GM12873 (cell line): ENCODE data around the gene AKNAD1.

ENCODE experiments used
- CTCF ChIP-seq: IDR thresholded peaks from 2 replicates; pipeline ENCODE4 v1.5.1; 2012; ENCODE audit warnings: low read depth, mild to moderate bottlenecking, moderate library complexity, low read length, control low read depth; ENCODE audit not compliant: insufficient read depth; ENCODE audit errors: missing control alignments

AKNAD1 gene

DNA sequence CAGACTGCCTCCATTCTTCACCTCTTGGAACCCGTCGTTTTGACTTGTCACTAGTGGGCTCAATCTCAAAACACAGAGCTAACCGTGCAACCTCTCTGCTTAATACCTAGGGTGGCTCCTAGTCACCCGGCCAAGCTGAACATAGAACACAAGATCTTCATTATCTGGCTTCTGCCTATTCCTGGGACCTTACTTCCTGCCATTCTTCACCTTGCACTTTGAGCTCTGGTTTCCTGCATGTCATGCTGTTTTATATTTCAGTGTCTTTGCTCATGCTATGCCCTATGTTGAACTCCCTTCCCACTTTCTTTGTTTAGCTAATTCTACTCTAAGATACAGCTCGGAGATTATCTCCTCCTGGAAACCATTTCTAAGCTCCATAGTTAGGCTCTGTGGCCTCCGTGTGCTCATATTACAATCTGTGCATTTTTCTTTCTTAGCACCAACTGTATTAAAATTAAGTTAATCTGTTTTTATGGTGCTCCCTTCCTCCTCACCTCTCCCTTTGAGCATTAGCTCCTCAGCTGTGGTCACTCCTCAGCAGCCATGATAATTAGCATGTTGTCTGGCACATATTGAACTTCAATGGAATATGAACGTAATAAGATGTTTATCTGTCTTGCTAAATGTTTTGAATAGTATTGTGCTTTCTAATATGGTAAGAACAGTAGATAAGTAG, 33.0 kb upstream of the AKNAD1 start:
- no peak for TF ChIP-seq CTCF

- TF ChIP-seq CTCF: no peak
These were observed 29.4 kb upstream of the AKNAD1 start for GRCh38 chr1:108886292-108886691.

- TF ChIP-seq CTCF: no peak
These were observed 28.1 kb upstream of the AKNAD1 start for GRCh38 chr1:108884968-108885367.

DNA sequence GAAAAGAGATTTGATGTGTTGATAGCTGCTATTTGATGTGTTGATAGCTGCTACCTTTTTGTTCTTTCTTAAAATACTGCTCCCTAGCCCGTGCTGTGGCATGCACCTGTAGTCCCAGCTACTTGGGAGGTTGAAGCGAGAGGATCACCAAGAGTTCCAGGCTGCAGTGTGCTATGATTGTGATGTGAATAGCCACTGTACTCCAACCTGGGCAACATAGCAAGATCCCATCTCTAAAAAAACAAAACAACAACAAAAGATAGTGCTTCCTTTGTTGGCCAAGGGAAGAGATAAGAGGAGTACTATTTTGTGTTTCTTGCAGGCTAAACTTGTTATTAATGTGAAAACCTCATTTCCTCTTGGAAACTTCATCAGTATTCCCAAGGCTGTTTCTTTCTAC, 25.9 kb upstream of the AKNAD1 start:
- TF ChIP-seq CTCF: no peak

DNA sequence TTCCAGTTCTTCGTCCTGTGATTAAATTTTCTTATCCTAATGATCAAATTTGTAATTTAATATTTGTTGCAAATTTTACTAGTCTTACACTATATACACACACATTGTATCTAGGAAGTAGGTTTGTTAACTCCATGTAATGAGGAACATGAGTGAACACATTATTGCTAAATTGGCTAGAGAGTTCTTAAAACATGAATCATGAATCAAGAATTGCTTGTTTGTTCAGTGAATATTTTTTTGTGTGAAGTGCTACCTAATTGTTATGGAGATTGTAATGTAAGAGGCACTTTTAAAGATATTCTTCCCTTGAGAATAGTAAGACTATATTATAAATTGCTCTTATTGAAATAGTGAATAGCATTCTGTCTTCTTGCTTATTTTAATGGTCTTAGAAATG, 24.5 kb upstream of the AKNAD1 start:
- no peak for TF ChIP-seq CTCF

- no peak for TF ChIP-seq CTCF
These were observed 24.0 kb upstream of the AKNAD1 start for GRCh38 chr1:108880850-108881249.

DNA sequence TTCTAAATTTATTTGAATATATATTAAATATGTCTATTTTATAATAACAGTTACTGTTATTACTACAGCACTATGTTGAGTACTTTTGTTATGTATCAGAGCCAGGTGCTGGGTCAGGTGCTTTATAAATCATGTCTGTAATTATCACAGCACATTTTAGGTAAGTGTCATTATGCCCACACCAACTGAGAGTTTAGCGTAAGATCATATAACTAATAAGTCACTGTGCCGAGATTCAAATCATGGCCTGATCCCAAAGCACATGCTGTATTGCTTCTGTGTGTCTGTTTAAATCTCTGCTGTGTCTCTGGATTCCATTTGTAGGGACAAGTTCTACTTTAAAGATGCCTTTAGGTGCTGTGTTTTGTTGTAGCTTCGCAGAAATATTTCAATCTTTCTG, 21.8 kb upstream of the AKNAD1 start:
- no peak for TF ChIP-seq CTCF
